DMS153 (cell line): ENCODE data around the gene OLIG3.

Source experiments
- DNase-seq: peaks from one replicate; lab custom pipeline; 2025; lab: John Stamatoyannopoulos, UW

Gene OLIG3

DNA sequence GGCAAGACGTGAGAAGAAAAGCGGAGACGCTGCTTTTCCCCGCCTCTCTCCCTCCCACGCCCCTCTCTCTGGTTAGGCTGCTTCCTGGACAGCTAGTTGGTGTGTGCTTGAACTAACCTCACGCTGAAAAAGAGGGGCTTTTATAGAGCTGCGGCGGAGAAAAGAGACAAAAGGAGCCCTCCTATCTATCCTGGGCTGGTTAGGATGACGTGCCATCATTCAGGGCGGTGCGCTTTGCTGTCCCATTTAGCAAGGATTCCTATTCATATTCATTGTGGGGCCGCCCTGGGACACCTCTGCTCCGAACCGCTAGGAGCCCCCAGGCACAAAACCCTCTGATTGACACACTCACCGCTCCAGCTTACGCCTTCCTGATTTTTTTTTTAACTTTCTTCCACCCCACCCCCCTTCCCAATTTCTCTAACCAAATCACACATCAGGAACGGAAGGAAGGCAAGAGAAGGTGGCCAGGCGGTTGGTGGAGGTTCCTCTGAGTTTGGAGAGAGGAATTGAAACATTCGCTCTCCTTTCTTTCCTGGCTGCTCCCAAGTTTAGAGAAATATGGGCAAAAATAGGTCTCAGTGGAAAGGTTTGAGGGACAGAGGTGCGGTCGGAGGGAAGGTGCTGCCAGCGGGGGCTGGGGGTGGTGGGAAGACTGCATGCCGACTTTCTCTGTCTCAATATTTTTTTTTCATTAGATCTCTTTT lies at the start of gene OLIG3:
Gene OLIG3 (minus strand): TSS at position 114 of the 707 bp plus-strand sequence. CDS start 224 bp downstream, outside the sequence.
- DNase-seq, result no peak

DNA sequence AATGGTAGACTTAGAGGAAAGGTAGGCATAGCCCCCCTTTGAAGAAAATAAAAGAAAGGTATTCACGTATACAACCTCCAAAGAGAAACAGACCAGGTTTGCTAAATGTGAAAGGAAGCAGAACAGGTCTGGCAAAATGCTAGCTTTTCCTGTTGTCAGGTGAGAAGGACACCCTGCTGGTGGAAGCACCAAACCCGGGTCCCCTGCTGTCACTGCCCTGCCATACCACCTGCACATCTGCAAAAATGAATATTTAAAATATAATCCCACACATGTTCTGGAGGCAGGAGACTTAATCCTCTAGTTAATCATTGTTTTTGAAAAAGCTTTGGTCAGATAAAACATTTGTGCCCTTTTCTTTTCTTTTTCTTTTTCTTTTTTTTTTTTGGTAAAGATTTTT lies 48.9 kb upstream of the OLIG3 start:
- no peak for DNase-seq

GRCh38 chr6:137542713-137543112 lies 48.5 kb upstream of the OLIG3 start:
- no peak for DNase-seq

GRCh38 chr6:137541534-137542063 lies 47.4 kb upstream of the OLIG3 start:
- no peak for DNase-seq

- no peak for DNase-seq
Observed at GRCh38 chr6:137536104-137536773, 42.0 kb upstream of the OLIG3 start.

- DNase-seq, result no peak
Observed at GRCh38 chr6:137531376-137532092, 37.3 kb upstream of the OLIG3 start.

DNA sequence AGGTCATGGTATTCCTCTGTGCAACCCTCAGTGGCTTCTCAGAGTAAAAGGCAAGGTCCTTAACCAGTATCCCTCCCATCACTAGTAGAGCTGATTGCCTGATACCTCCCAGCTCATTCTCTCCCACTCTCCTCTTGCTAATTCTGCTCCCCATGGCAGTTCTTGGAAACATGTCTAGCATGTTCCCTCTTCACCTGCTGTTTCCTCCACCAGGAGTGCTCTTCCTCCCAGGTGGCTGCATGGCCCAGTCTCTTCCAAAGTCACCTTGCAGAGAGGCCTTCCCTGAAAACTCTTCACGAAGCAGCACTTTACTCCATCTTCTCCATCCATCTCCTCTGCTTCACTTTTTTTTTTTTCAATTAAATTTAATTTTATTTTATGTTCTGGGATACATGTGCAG lies 36.2 kb upstream of the OLIG3 start:
- DNase-seq, result no peak

GRCh38 chr6:137522831-137523230 lies 28.6 kb upstream of the OLIG3 start:
- DNase-seq, result no peak

DNA sequence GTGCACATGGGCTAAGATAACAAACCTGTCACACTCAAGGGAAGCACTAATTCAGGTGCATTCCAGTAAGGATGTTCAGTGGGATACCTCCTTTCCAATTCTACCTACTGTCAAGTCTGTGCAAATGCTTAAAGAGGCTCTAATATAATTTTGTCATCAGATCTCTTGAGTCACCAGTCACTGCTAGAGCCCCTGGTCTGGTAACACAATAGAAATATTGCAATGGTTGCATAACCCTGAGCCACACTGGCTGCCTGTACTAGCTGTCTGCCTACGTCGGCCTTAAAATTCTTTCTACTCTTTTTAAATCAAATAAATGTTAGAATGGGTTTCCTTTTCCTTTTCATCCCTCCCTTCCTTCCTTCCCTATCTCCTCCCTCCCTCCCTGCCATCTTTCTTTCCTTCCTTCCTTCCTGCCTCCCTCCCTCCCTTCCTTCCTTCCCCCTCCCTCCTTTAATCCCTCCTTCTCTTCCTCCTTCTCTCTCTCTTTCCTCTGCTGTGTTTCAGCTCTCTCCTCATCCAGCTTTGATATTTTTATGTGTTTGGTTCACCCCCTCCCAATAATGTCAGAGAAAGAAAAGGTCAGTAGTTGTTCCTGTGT lies 28.1 kb upstream of the OLIG3 start:
- DNase-seq, result no peak

GRCh38 chr6:137520520-137520919 lies 26.3 kb upstream of the OLIG3 start:
- DNase-seq, result no peak

DNA sequence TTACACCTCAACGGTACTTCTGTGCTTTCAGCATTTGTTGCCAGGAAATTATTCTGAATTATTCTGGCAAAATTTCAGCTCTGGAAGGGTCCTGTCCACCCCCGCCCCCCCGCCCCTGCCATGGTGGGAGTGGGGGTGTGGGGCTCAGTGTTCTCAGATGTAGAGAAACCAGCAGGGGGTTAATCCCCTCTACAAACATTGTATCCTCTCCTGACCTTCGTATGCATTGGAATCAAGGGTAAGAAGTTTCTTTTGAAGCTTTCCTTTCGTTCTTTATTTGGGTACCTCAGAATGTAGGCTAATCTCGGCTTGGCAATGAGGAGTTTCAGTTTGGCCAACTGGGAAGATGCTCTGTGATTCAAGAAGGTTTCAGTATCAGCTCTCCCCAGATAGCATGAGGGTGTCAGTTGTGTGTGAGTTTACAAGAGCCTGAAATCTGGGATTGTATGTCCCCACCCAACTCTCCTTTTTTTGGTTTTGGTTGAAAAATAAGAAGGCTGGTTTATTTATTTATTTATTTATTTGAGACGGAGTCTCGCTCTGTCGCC lies 25.5 kb upstream of the OLIG3 start:
- no peak for DNase-seq

- no peak for DNase-seq
Observed at GRCh38 chr6:137518386-137518983, 24.3 kb upstream of the OLIG3 start.

GRCh38 chr6:137514418-137514817 lies 20.2 kb upstream of the OLIG3 start:
- DNase-seq, result no peak

DNA sequence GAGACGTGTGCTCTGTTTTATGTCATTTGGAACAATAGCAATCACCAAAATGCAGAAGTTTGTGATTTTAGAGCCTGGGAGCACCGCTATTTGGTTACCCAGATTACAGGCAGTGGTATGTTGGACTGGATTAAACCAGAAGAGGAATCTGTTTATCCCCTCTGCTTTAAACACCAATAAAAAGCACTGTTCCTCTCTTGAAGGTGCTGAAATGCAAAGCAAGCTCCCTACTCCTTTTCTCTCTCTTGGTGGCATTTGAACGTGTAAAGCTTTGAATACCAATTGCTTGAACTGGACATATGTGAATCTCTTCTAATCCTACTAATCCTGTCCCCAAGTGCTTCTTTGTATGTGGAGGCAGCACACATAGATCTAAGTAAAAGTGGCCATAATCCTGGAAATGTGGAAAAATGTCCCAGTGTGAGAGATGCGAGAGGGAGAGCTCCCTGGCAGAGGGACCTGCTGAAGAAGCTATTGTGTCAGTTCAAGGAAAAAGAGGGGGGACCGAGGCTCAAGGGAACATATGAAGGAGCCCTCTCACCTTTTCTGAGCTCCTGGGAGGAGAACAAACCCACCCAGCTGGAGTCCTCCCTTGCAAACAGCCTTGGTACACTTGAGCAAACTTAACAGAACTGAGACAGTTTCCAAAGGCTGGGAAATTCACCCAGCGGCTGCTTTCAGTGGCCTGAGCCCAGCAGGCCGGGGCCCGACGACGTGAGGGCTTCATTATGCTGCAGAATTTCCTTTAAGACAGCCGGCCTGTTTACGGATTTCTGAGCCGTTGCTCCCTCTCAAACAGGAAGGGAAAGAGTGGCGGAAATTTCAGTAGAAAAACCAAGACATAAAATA lies 18.8 kb upstream of the OLIG3 start:
- DNase-seq, result no peak

- no peak for DNase-seq
Observed at GRCh38 chr6:137510923-137511322, 16.7 kb upstream of the OLIG3 start.

- DNase-seq, result no peak
Observed at GRCh38 chr6:137498481-137499190, 4.4 kb upstream of the OLIG3 start.

- no peak for DNase-seq
Observed at GRCh38 chr6:137497721-137498463, 3.7 kb upstream of the OLIG3 start.

GRCh38 chr6:137496909-137497720 lies 2.9 kb upstream of the OLIG3 start:
- DNase-seq, result no peak
